GM12874 (cell line): ENCODE results near the gene GGACT.

Source experiments
- TF ChIP-seq, protein P1 (sequence below): IDR thresholded peaks from 2 replicates; pipeline ENCODE4 v1.5.1; 2011; ENCODE audit warnings: low read depth, mild to moderate bottlenecking, control low read depth, low read length, moderate library complexity; ENCODE audit not compliant: insufficient read depth

GGACT gene

GRCh38 chr13:100600461-100600860 is 11.9 kb upstream of the GGACT start:
- TF ChIP-seq, protein P1, sequence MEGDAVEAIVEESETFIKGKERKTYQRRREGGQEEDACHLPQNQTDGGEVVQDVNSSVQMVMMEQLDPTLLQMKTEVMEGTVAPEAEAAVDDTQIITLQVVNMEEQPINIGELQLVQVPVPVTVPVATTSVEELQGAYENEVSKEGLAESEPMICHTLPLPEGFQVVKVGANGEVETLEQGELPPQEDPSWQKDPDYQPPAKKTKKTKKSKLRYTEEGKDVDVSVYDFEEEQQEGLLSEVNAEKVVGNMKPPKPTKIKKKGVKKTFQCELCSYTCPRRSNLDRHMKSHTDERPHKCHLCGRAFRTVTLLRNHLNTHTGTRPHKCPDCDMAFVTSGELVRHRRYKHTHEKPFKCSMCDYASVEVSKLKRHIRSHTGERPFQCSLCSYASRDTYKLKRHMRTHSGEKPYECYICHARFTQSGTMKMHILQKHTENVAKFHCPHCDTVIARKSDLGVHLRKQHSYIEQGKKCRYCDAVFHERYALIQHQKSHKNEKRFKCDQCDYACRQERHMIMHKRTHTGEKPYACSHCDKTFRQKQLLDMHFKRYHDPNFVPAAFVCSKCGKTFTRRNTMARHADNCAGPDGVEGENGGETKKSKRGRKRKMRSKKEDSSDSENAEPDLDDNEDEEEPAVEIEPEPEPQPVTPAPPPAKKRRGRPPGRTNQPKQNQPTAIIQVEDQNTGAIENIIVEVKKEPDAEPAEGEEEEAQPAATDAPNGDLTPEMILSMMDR, result no peak

- TF ChIP-seq, protein P1, result no peak
Measured at GRCh38 chr13:100597253-100597652, 8.7 kb upstream of the GGACT start.

- TF ChIP-seq, protein P1, result no peak
Measured at GRCh38 chr13:100596516-100596915, 7.9 kb upstream of the GGACT start.

DNA sequence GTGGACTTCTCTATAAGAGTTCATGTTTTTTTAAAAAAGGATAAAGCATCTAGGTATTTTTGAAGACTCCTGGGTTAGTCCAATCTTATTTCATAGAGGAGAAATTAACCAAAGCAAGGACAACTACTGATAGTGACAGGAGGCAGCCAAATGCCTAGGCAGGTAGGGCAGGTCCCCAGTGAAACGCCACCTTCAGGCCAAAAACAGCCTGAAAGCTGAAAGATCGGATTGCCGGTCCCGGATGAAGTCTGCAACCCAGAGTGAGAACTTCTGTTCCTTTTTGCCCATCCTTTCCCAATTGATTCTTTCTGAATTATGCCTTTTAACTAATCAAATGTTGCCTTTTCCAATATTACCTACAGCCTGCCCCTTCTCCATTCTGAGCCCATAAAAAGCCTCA is 6.1 kb upstream of the GGACT start:
- TF ChIP-seq, protein P1, result peak; percentile 17; the same call in 1 of the 2 replicates

- TF ChIP-seq, protein P1, result no peak
Measured at GRCh38 chr13:100594255-100594654, 5.7 kb upstream of the GGACT start.

DNA sequence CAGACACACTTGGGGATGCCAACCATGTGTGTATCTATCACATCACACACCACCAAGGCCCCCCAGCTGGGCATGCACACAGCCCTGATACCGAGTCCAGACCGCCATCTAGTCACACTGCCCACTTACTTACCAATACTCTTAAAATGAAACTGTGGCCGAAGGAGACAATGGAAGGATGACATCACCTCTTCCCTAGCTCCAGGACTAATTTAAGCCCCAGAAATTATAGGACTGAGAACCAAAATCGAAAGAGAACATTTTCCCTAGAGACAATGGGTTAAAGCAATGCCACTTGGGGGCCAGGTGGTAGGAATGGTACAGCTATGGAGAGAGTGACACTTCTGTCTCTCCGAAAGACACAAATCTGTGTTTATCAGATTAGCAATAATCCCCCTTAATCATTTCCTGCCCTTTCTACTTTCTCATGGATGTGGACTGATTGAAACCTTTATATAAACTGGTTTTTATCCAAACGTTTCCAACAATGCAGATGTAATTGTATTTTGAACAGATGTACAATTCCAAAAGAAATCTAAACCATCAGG is 663 bp upstream of the GGACT start:
- TF ChIP-seq, protein P1, result no peak

GRCh38 chr13:100584896-100585295 is 3.7 kb downstream of the GGACT start:
- TF ChIP-seq, protein P1, result no peak
